ENCODE data around the gene PHKB. TPM values are rescaled to one million over a fixed set of nuclear protein-coding genes. Genes with fewer than 3 reads are reported as not detected.
"Not testable (repeated sequence)": the region's sequence is repeated elsewhere in the genome, so short reads cannot be mapped to it uniquely, and the experiment has no call there.

PHKB gene
- total RNA-seq, 2 donors from 2014 or later = 28.5 to 39.5 TPM

GRCh38 chr16:47666434-47666833 lies 205.3 kb downstream of the PHKB start:
- Mint-ChIP-seq H3K27ac (no peak overlapping the region), H3K4me1 (ENCODE audit: low read depth) (no peaks in the 10 kb centered on the region), H3K36me3 (ENCODE audit: insufficient read depth in 2 of 2) (peaks cover 0 to under 1% of the 10 kb centered on the region in 2 donors), H3K9me3 (no peaks in the 10 kb centered on the region), H3K27me3 (ENCODE audit: low read depth) (no peaks in the 10 kb centered on the region), H3K4me3 (no peak overlapping the region)
- no peak for DNase-seq
- ATAC-seq (replicated peaks in 1 of 2) = no peak

- Mint-ChIP-seq H3K36me3 (ENCODE audit: insufficient read depth in 2 of 2) (peaks cover 0 to 3% of the 10 kb centered on the region in 2 donors), H3K4me1 (ENCODE audit: low read depth) (no peaks in the 10 kb centered on the region), H3K27me3 (ENCODE audit: low read depth) (no peaks in the 10 kb centered on the region), H3K27ac (no peak overlapping the region), H3K9me3 (no peaks in the 10 kb centered on the region), H3K4me3 (no peak overlapping the region)
- ATAC-seq (replicated peaks in 1 of 2) (no peak), DNase-seq (no peak)
These were observed 206.8 kb downstream of the PHKB start for GRCh38 chr16:47667956-47668355.

- no peak overlapping the region for H3K27ac Mint-ChIP-seq
- no peak for ATAC-seq (replicated peaks in 1 of 2)
- peaks cover 8 to 19% of the 10 kb centered on the region in 2 donors for H3K36me3 Mint-ChIP-seq (ENCODE audit: insufficient read depth in 2 of 2)
- H3K4me3 Mint-ChIP-seq = no peak overlapping the region
- no peak for DNase-seq
- no peaks in the 10 kb centered on the region for H3K4me1 Mint-ChIP-seq (ENCODE audit: low read depth)
- peaks cover 4 to 5% of the 10 kb centered on the region in 2 donors for H3K9me3 Mint-ChIP-seq
- H3K27me3 Mint-ChIP-seq (ENCODE audit: low read depth) = no peaks in the 10 kb centered on the region
These were observed 211.3 kb downstream of the PHKB start for GRCh38 chr16:47672475-47672874.

- no peak overlapping the region for H3K27ac Mint-ChIP-seq
- H3K27me3 Mint-ChIP-seq (ENCODE audit: low read depth) = no peaks in the 10 kb centered on the region
- no peaks in the 10 kb centered on the region for H3K4me1 Mint-ChIP-seq (ENCODE audit: low read depth)
- DNase-seq (no peak), ATAC-seq (replicated peaks in 1 of 2) (no peak)
- peaks cover 15 to 27% of the 10 kb centered on the region in 2 donors for H3K36me3 Mint-ChIP-seq (ENCODE audit: insufficient read depth in 2 of 2)
- peaks cover 5 to 6% of the 10 kb centered on the region in 2 donors for H3K9me3 Mint-ChIP-seq
- no peak overlapping the region for H3K4me3 Mint-ChIP-seq
These were observed 215.6 kb downstream of the PHKB start for GRCh38 chr16:47676635-47677177.

- H3K27ac Mint-ChIP-seq; H3K4me3 Mint-ChIP-seq; H3K27me3 Mint-ChIP-seq (ENCODE audit: low read depth); ATAC-seq (replicated peaks in 1 of 2); DNase-seq; H3K9me3 Mint-ChIP-seq; H3K4me1 Mint-ChIP-seq (ENCODE audit: low read depth): not testable (repeated sequence)
- peaks cover 15 to 32% of the 10 kb centered on the region in 2 donors for H3K36me3 Mint-ChIP-seq (ENCODE audit: insufficient read depth in 2 of 2)
These were observed 220.4 kb downstream of the PHKB start for GRCh38 chr16:47681571-47681970.

- ATAC-seq (replicated peaks in 1 of 2) = peak; percentile 41 to 44
These were observed 226.6 kb downstream of the PHKB start for GRCh38 chr16:47687694-47688093.

GRCh38 chr16:47693226-47693625 lies 232.1 kb downstream of the PHKB start:
- Mint-ChIP-seq H3K27ac (no peak overlapping the region), H3K9me3 (no peaks in the 10 kb centered on the region), H3K36me3 (ENCODE audit: insufficient read depth in 2 of 2) (peaks cover 2 to 27% of the 10 kb centered on the region in 2 donors), H3K27me3 (ENCODE audit: low read depth) (no peaks in the 10 kb centered on the region), H3K4me1 (ENCODE audit: low read depth) (peaks cover 5% of the 10 kb centered on the region), H3K4me3 (no peak overlapping the region)
- no peak for ATAC-seq (replicated peaks in 1 of 2)
- DNase-seq = no peak

More at GRCh38 chr16:47687694-47688093, 226.6 kb downstream of the PHKB start:
- H3K9me3 Mint-ChIP-seq = no peaks in the 10 kb centered on the region
- H3K36me3 Mint-ChIP-seq (ENCODE audit: insufficient read depth in 2 of 2) = peaks cover 3 to 17% of the 10 kb centered on the region in 2 donors
- peaks cover 5% of the 10 kb centered on the region for H3K4me1 Mint-ChIP-seq (ENCODE audit: low read depth)
- H3K4me3 Mint-ChIP-seq = no peak overlapping the region
- H3K27me3 Mint-ChIP-seq (ENCODE audit: low read depth) = no peaks in the 10 kb centered on the region
- no peak for DNase-seq
- no peak overlapping the region for H3K27ac Mint-ChIP-seq

- H3K9me3 Mint-ChIP-seq = no peaks in the 10 kb centered on the region
- no peaks in the 10 kb centered on the region for H3K27me3 Mint-ChIP-seq (ENCODE audit: low read depth)
- ATAC-seq (replicated peaks in 1 of 2) (no peak), DNase-seq (no peak)
- H3K4me3 Mint-ChIP-seq = no peak overlapping the region
- H3K27ac Mint-ChIP-seq = no peak overlapping the region
- H3K36me3 Mint-ChIP-seq (ENCODE audit: insufficient read depth in 2 of 2) = peaks cover 4 to 34% of the 10 kb centered on the region in 2 donors
- peaks cover 5% of the 10 kb centered on the region for H3K4me1 Mint-ChIP-seq (ENCODE audit: low read depth)
These were observed 233.4 kb downstream of the PHKB start for GRCh38 chr16:47694543-47694942.

GRCh38 chr16:47695756-47696155 lies 234.6 kb downstream of the PHKB start:
- Mint-ChIP-seq H3K27me3 (ENCODE audit: low read depth) (no peaks in the 10 kb centered on the region), H3K9me3 (peaks cover 2% of the 10 kb centered on the region in 2 donors), H3K4me3 (no peak overlapping the region), H3K36me3 (ENCODE audit: insufficient read depth in 2 of 2) (peaks cover 6 to 30% of the 10 kb centered on the region in 2 donors), H3K27ac (no peak overlapping the region), H3K4me1 (ENCODE audit: low read depth) (peaks cover 5% of the 10 kb centered on the region)
- ATAC-seq (replicated peaks in 1 of 2) = no peak
- DNase-seq = no peak

- no peak for DNase-seq
- H3K4me3 Mint-ChIP-seq = no peak overlapping the region
- peaks cover 5% of the 10 kb centered on the region for H3K4me1 Mint-ChIP-seq (ENCODE audit: low read depth)
- peaks cover 8 to 35% of the 10 kb centered on the region in 2 donors for H3K36me3 Mint-ChIP-seq (ENCODE audit: insufficient read depth in 2 of 2)
- no peak overlapping the region for H3K27ac Mint-ChIP-seq
- H3K27me3 Mint-ChIP-seq (ENCODE audit: low read depth) = no peaks in the 10 kb centered on the region
- ATAC-seq (replicated peaks in 1 of 2) = no peak
- peaks cover 4 to 8% of the 10 kb centered on the region in 2 donors for H3K9me3 Mint-ChIP-seq
These were observed 236.7 kb downstream of the PHKB start for GRCh38 chr16:47697826-47698225.

- Mint-ChIP-seq H3K4me1 (ENCODE audit: low read depth) (peaks cover 5% of the 10 kb centered on the region), H3K9me3 (peaks cover 4 to 8% of the 10 kb centered on the region in 2 donors), H3K36me3 (ENCODE audit: insufficient read depth in 2 of 2) (peaks cover 8 to 35% of the 10 kb centered on the region in 2 donors), H3K27ac (no peak overlapping the region), H3K4me3 (no peak overlapping the region), H3K27me3 (ENCODE audit: low read depth) (no peaks in the 10 kb centered on the region)
- DNase-seq = no peak
- no peak for ATAC-seq (replicated peaks in 1 of 2)
These were observed 238.0 kb downstream of the PHKB start for GRCh38 chr16:47699106-47699505.

- Mint-ChIP-seq H3K4me3 (no peak overlapping the region), H3K36me3 (ENCODE audit: insufficient read depth in 2 of 2) (peaks cover 8 to 30% of the 10 kb centered on the region in 2 donors), H3K4me1 (ENCODE audit: low read depth) (peaks cover 5% of the 10 kb centered on the region), H3K27me3 (ENCODE audit: low read depth) (no peaks in the 10 kb centered on the region), H3K27ac (peak overlapping the region; percentile 16), H3K9me3 (peaks cover 4 to 8% of the 10 kb centered on the region in 2 donors)
- DNase-seq = no peak
- ATAC-seq (replicated peaks in 1 of 2) = peak in 1 of 2 donors; percentile 35
These were observed 239.9 kb downstream of the PHKB start for GRCh38 chr16:47700857-47701587.

GRCh38 chr16:47705266-47705665 lies 244.1 kb downstream of the PHKB start:
- Mint-ChIP-seq H3K36me3 (ENCODE audit: insufficient read depth in 2 of 2) (peaks cover 5 to 7% of the 10 kb centered on the region in 2 donors), H3K9me3 (peaks cover 4 to 8% of the 10 kb centered on the region in 2 donors), H3K27ac (no peak overlapping the region), H3K4me3 (no peak overlapping the region), H3K4me1 (ENCODE audit: low read depth) (no peaks in the 10 kb centered on the region), H3K27me3 (ENCODE audit: low read depth) (no peaks in the 10 kb centered on the region)
- DNase-seq = no peak
- ATAC-seq (replicated peaks in 1 of 2) = no peak

Measured in activated T-cell treated with anti-CD3 and anti-CD28 coated beads, Interleukin-2, amount 50 U/mL, for 72 hours (primary cell).